Heart left ventricle (tissue), 16 donors: Measurements from ENCODE around the gene IL11. TPM values are rescaled to one million over a fixed set of nuclear protein-coding genes. Genes with fewer than 3 reads are reported as not detected.

ENCODE experiments used
- ATAC-seq, 4 donors: fragments of 200-7000 bp; cut with Tn5 transposase; one replicate each; pipeline ENCODE4 v1.9.1; 2020 to 2022; ENCODE audit warnings: moderate library complexity in 4 of 4, mild to moderate bottlenecking in 3 of 4, moderate number of reproducible peaks in 1 of 4
- DNase-seq, 5 donors: peaks; one replicate each; pipeline ENCODE4 v3.0.0-alpha.2; 2020
- H3K27ac ChIP-seq, 12 donors: fragments of 200-600 bp; sonication (generic) in 4 of 12; one replicate each; pipeline versions ENCODE4 v1.5.0 to v1.8.0; 2016 to 2022; ENCODE audit warnings: mild to moderate bottlenecking in 2 of 12
- H3K27me3 ChIP-seq, 9 donors: fragments of 200-600 bp; sonication (generic) in 2 of 9; one replicate each; pipeline versions ENCODE4 v1.5.1 to v1.8.0; 2016 to 2022; ENCODE audit warnings: mild to moderate bottlenecking in 3 of 9
- H3K36me3 ChIP-seq, 9 donors: fragments of 200-600 bp; sonication (generic) in 2 of 9; one replicate each; pipeline versions ENCODE4 v1.5.0 to v1.8.0; 2018 to 2022; ENCODE audit warnings: mild to moderate bottlenecking in 2 of 9
- H3K4me1 ChIP-seq, 12 donors: fragments of 200-600 bp; sonication (generic) in 4 of 12; one replicate each; pipeline versions ENCODE4 v1.5.0 to v1.8.0; 2016 to 2022; ENCODE audit warnings: mild to moderate bottlenecking in 3 of 12
- H3K4me3 ChIP-seq, 12 donors: fragments of 200-600 bp; sonication (generic) in 4 of 12; one replicate each; pipeline versions ENCODE4 v1.5.0 to v1.8.0; 2017 to 2022; ENCODE audit warnings: mild to moderate bottlenecking in 9 of 12, moderate library complexity in 4 of 12
- H3K9me3 ChIP-seq, 12 donors: fragments of 200-600 bp; sonication (generic) in 4 of 12; one replicate each; pipeline versions ENCODE4 v1.5.0 to v1.8.0; 2016 to 2022; ENCODE audit warnings: mild to moderate bottlenecking in 1 of 12
- POLR2A ChIP-seq, 2 donors: fragments of 450-650 bp; IDR thresholded peaks; one replicate each; pipeline ENCODE4 v1.6.1; 2017; ENCODE audit warnings: antibody characterized with exemption in 2 of 2, mild to moderate bottlenecking in 2 of 2, moderate library complexity in 2 of 2
- WGBS, 4 donors: extraction: QIAGEN DNeasy Blood & Tissue Kit in 2 of 4; methylation state at CpG; one replicate each; pipeline versions ENCODE4 v1.1.5 to v1.1.7; 2013 to 2018; 5-methylcytosine and 5-hydroxymethylcytosine counted together
- intact Hi-C, 10 donors: fragments of 100-400 bp; cut with DNase I; formaldehyde crosslinking; loops; one replicate each; pipeline versions ENCODE4 v1.11.1 to v1.14.2; 2022
- polyA plus RNA-seq, 2 donors: library from polyadenylated mRNA; stranded (reverse); fragments of 200-250 nt; gene quantifications; one replicate each; pipeline ENCODE4 v1.2.3, GENCODE V29; 2013
- total RNA-seq, 9 donors: library from RNA; depleted of rRNA in 2 of 9; stranded (reverse); fragments of >200 nt in 2 of 9; fragmentation: NEBNext Ultra II Directional in 3 of 9; extraction: Animal tissue kit (Norgen Biotek cat#: 25700) in 3 of 9; gene quantifications; one replicate each; pipeline versions ENCODE4 v1.1.0 to v1.2.4, GENCODE V29; 2016 to 2023
- TF ChIP-seq, protein P1 (sequence below), 12 donors: fragments of 200-600 bp; sonication (generic) in 4 of 12; IDR thresholded peaks; one replicate each; pipeline versions ENCODE4 v1.5.0 to v1.8.0; 2018 to 2022; ENCODE audit warnings: antibody characterized with exemption in 12 of 12, mild to moderate bottlenecking in 5 of 12
- donor health status: ischemic (EF 13 %, LVEDD 7.1; RV severe dilation, severe dysfunction).
- donor health status: healthy with polysubstance abuse.
- donor health status: DM: no; HTN: yes; CAD: no.
- donor health status: DM: no; HTN: no; CAD: no.
- donor health status: ischemic (EF 25% LVEDD 6.9; RV normal size, moderate dysfunction).
- donor health status: ischemic (EF 25% LVEDD 5.7; RV mildly dilated, moderate dysfunction).
- donor health status: healthy.
- donor health status: DM: yes; HTN: yes; CAD: no.
- donor health status: ischemic (EF 35%, LVEDD 5.7; RV mildly dilated, moderate dysfunction).
- donor health status: nonischemic (EF 11% LVEDD 7.7; RV severe dilation, severe dysfunction).
- donor health status: DM: yes; HTN: yes; CAD: no.
- donor health status: PGD.
- donor health status: ischemic (EF 29% LVEDD 5.4; RV normal size, mild dysfunction).
- donor health status: nonischemic (EF 23%, LVEDD 6.1; RV moderate dilation, normal function).

Gene IL11
- total and polyA plus RNA-seq, 11 donors = 0.11 to 0.43 (median 0.25) TPM; not detected in 8

DNA sequence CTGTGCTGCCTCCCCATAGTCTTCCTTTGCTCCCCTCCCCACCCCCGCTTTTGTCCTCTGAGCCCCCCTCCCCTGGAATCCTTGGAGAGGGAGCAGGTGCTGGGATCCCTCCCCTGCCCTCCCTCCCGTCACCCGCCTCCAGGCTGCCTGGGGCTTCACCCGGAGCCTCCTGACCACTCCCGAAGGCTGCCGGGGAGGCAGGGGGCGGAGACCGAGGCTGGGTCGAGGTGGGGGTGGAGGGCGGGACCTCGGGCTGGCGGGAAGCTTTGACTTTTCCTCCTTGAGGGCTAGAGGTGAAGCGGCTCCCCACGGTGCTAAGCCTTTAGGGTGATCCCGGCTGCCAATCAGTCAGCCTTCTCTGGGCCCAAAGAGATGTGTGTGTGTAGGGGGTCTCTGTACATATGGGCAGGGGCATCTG lies 29.1 kb downstream of the IL11 start:
- peaks cover 0 to 36% (median 16%) of the 10 kb centered on the region in 12 donors for H3K4me1 ChIP-seq
- H3K36me3 ChIP-seq = peaks cover 0 to 26% (median 11%) of the 10 kb centered on the region in 9 donors
- H3K27ac ChIP-seq = peak overlapping the region in 2 of 12 donors; percentile 29 to 94
- peak overlapping the region in 11 of 12 donors; percentile 52 to 94 (median 74) for H3K4me3 ChIP-seq
- H3K27me3 ChIP-seq = no peaks in the 10 kb centered on the region
- ATAC-seq = peak in 1 of 4 donors; percentile 16
- DNase-seq = peak; percentile 73 to 83 (median 81)
- TF ChIP-seq, protein P1, sequence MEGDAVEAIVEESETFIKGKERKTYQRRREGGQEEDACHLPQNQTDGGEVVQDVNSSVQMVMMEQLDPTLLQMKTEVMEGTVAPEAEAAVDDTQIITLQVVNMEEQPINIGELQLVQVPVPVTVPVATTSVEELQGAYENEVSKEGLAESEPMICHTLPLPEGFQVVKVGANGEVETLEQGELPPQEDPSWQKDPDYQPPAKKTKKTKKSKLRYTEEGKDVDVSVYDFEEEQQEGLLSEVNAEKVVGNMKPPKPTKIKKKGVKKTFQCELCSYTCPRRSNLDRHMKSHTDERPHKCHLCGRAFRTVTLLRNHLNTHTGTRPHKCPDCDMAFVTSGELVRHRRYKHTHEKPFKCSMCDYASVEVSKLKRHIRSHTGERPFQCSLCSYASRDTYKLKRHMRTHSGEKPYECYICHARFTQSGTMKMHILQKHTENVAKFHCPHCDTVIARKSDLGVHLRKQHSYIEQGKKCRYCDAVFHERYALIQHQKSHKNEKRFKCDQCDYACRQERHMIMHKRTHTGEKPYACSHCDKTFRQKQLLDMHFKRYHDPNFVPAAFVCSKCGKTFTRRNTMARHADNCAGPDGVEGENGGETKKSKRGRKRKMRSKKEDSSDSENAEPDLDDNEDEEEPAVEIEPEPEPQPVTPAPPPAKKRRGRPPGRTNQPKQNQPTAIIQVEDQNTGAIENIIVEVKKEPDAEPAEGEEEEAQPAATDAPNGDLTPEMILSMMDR (IDR thresholded peaks at IDR 0.05) = no peak
- no peak for TF ChIP-seq POLR2A (IDR thresholded peaks at IDR 0.05)
- no peaks in the 10 kb centered on the region for H3K9me3 ChIP-seq
- intact Hi-C loops = no loop called here
- 3 to 12% (median 7%) methylated on average over 4 to 15 of the region's 15 CpGs for WGBS, 4 donors

DNA sequence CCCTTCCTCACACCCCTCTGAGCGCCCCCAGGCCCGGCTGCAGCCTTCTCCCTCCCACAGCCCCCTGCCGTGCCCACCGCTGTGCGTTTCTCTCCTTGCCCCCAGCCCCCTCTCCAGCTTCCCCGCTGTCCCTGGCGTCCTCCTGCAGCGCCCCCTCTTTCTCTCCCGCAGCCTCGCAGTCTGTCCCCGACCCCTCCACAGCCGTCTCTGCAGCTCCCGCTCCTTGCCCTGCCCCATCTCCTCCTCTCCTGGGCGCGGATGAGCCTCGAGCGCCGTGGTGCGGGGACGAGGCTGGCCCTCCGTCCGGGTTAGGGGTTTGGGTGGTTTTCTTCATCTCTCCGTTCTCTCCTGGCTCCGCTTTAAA lies 29.5 kb downstream of the IL11 start:
- DNase-seq (no peak), ATAC-seq (no peak)
- Histone ChIP-seq H3K36me3 (peaks cover 0 to 26% (median 11%) of the 10 kb centered on the region in 9 donors), H3K27me3 (no peaks in the 10 kb centered on the region), H3K4me1 (peaks cover 0 to 34% (median 16%) of the 10 kb centered on the region in 12 donors), H3K9me3 (no peaks in the 10 kb centered on the region), H3K27ac (peak overlapping the region in 3 of 12 donors; percentile 88 to 94 (median 94)), H3K4me3 (peak overlapping the region in 11 of 12 donors; percentile 52 to 94 (median 74))
- WGBS, 4 donors = 3 to 8% (median 5%) methylated on average over 24 of the region's 24 CpGs
- TF ChIP-seq, protein P1 (IDR thresholded peaks at IDR 0.05) = peak in 1 of 12 donors; percentile 5
- TF ChIP-seq POLR2A (IDR thresholded peaks at IDR 0.05) = no peak
- intact Hi-C loops = no loop called here

DNA sequence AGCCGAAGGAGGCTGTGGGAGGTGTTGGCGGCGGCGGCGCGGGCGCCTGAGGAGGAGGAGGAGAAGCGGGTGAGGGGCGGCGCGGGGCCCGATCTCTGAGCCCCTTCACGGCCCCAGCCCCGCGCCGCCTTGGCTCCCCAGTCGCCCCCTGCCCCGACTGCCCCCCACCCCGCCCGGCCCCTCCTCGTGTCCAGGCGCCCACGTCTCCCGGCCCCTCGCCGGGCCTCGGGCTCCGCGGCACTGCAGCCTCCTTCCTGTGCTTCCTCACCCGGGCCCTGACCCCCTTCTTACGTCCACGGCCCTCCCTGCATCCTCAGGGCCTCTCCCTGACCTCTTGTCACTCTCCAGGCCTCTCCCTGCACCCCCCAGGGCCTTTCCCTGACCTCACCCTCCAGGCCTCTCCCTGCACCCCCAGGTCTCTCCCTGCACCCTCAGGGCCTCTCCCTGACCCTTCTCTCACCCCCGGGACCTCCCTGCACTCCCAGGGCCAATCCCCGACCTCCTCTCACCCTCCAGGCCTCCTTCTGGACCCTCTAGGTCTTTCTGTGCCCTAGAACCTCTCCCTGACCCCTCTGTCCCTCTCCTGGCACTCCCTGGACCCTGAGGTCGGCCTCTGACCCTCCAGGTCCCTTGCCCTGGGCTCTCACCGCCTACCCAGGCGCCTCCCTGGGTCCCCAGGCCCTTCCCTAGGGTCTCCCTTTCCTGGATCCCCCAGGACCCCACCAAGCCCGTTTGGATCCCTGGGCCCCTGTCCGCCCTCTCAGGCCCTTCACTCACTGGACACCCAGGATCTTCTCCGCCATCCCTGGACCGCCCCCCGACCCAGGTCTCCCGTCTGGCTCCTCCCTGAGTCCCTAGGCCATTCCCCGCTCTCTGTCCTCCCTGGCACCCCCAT lies 30.1 kb downstream of the IL11 start:
- peak in 1 of 2 donors; percentile 96 for TF ChIP-seq POLR2A (IDR thresholded peaks at IDR 0.05)
- TF ChIP-seq, protein P1 (IDR thresholded peaks at IDR 0.05) = no peak
- Histone ChIP-seq H3K4me1 (peaks cover 0 to 29% (median 16%) of the 10 kb centered on the region in 12 donors), H3K27ac (peak overlapping the region; percentile 43 to 94 (median 88)), H3K9me3 (no peaks in the 10 kb centered on the region), H3K4me3 (peak overlapping the region; percentile 33 to 94 (median 72)), H3K36me3 (peaks cover 0 to 26% (median 11%) of the 10 kb centered on the region in 9 donors), H3K27me3 (peaks cover 0 to under 1% (median 0%) of the 10 kb centered on the region in 9 donors)
- DNase-seq (no peak), ATAC-seq (no peak)
- intact Hi-C loops = loop anchor here in 4 of 10 donors (1.0 to 5.0 kb wide), 5 partner anchors 38 to 81 kb away; partner anchors contain the start of genes RPL28 (in 3 of the 4), PPP6R1 (in 2 of the 4), BRSK1 (in 1 of the 4) and HSPBP1 (in 1 of the 4)
- 2 to 5% (median 5%) methylated on average over 30 to 44 of the region's 44 CpGs for WGBS, 4 donors
